PFSK-1 (cell line): ENCODE results near the gene LZTFL1.

Source experiments
- FOXP2 ChIP-seq: optimal IDR thresholded peaks from 2 replicates; pipeline ENCODE3; 2011; ENCODE audit warnings: borderline replicate concordance, control low read depth, inconsistent platforms; ENCODE audit not compliant: insufficient read depth; ENCODE audit errors: extremely low read length, extremely low read depth
- POLR2AphosphoS5 ChIP-seq: IDR thresholded peaks from 2 replicates; pipeline ENCODE4 v1.6.1; 2012; ENCODE audit warnings: low read depth, mild to moderate bottlenecking, control low read depth, low read length, moderate library complexity
- REST ChIP-seq, 2 experiments: IDR thresholded peaks; 2 replicates each; pipeline versions ENCODE4 v1.6.1 to v1.8.0; 2011 to 2012; ENCODE audit warnings: low read depth in 2 of 2, low read length in 2 of 2, control low read depth in 1 of 2, inconsistent platforms in 1 of 2, mild to moderate bottlenecking in 1 of 2, moderate library complexity in 1 of 2; ENCODE audit not compliant: insufficient read depth in 1 of 2
- SIN3A ChIP-seq: IDR thresholded peaks from 2 replicates; pipeline ENCODE4 v1.6.1; 2012; ENCODE audit warnings: mild to moderate bottlenecking, low read length, moderate library complexity, borderline replicate concordance; ENCODE audit not compliant: insufficient read depth
- TAF1 ChIP-seq: IDR thresholded peaks from 2 replicates; pipeline ENCODE4 v1.6.1; 2012; ENCODE audit warnings: low read length, control low read depth, borderline replicate concordance; ENCODE audit not compliant: insufficient read depth

- TF ChIP-seq TAF1: no peak
- no peak for TF ChIP-seq FOXP2
- TF ChIP-seq REST (IDR thresholded peaks at IDR 0.05; ENCODE audit: insufficient read depth in 1 of 2, low read depth in 2 of 2, low read length in 2 of 2): no peak
- TF ChIP-seq POLR2AphosphoS5: no peak
- no peak for TF ChIP-seq SIN3A
Observed at GRCh38 chr3:45816544-45816943, 25.4 kb downstream of the LZTFL1 start.
